Measurements from ENCODE around the gene STK32C.

Gene STK32C

GRCh38 chr10:132236161-132236560 is 71.6 kb downstream of the STK32C start:
- DNase-seq (ENCODE audit: extremely low read depth in 1 of 2, low read depth in 1 of 2), result no peak

DNA sequence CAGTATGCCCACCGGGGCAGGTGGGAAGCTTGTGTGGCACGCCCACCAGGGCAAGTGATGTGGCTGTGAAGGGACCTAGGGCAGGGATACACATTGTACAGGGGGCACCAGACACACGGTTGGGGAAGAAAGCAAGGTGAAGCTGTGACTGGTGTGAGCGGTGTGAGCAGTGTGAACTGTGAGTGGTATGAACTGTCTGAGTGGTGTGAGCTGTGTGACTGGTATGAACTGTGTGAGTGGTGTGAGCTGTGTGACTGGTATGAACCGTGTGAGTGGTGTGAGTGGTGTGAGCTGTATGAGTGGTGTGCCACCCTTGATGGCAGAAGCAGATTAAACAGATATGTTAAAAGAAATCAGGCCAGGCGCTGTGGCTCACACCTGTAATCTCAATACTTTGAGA is 72.9 kb downstream of the STK32C start:
- DNase-seq (ENCODE audit: extremely low read depth in 1 of 2, low read depth in 1 of 2), result no peak

DNA sequence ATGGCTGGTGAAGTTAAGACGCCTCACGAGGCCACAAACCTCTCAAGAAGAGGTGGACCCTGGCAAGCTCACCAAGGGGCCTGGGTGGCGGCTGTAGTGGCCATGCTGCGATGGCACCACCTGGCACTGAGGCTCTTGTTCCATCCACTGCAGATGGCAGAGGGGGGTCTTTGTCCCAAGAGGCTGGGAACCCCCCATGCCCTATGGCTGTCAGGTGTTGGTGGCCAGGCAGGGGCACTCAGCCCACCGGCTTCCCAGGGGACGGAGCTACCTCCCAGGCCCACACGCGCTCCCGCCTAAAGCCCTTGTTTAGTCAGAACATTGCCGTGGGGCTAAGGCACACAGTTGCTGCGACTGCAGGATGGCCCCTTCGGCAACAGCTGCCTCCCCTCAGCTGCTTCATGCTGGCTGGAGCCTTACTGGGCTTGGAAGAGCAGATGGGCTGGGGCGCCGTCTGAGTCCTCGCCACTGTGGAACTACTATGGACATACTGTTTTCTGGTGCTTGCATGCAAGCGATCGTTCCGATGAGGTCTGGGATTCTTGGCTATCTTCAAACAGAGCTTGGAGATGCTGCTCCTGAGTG is 74.2 kb downstream of the STK32C start:
- no peak for DNase-seq (ENCODE audit: extremely low read depth in 1 of 2, low read depth in 1 of 2)

GRCh38 chr10:132232981-132233380 is 74.8 kb downstream of the STK32C start:
- no peak for DNase-seq (ENCODE audit: extremely low read depth in 1 of 2, low read depth in 1 of 2)

GRCh38 chr10:132232023-132232951 is 75.5 kb downstream of the STK32C start:
- peak in 1 of 2 donors; percentile 14 for DNase-seq (ENCODE audit: extremely low read depth in 1 of 2, low read depth in 1 of 2)

- no peak for DNase-seq (ENCODE audit: extremely low read depth in 1 of 2, low read depth in 1 of 2)
Observed at GRCh38 chr10:132231656-132232022, 76.1 kb downstream of the STK32C start.

- DNase-seq (ENCODE audit: extremely low read depth in 1 of 2, low read depth in 1 of 2), result no peak
Observed at GRCh38 chr10:132230557-132231210, 77.1 kb downstream of the STK32C start.

DNA sequence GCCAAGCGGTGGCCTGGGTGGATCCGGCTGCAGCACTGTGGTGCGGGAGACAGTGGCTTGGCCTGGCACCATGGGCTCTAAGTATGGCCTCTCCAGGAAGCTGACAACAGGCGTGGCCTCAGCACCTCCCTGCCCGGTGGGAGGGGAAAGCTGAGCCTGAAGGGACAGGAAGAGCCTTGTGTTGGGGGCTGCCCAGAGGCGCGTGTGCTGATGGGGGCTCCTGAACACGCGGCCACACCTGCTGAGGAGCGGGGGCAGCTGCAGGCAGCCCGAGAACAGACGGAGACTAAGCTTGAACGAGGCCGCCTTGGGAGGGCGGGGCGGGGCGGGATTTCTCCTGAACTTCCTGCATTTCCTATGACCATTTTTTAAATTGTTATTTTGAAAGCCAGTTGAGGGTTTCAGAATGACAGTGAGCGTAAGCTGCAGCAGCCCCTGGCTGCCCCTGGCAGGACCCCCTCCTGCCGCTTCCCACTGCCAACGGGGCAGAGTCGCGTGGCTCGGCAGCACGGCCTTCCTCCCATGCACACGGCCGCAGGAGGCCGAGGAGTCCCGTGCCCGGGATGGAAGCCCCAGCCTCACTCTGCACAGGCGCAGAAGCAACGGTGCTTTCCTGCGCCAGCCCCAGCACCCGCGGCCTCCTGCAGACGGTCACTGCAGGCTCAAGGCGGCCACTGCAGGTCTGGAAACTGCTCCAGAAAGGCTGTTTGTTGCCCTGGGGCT is 77.8 kb downstream of the STK32C start:
- peak in 1 of 2 donors; percentile 34 for DNase-seq (ENCODE audit: extremely low read depth in 1 of 2, low read depth in 1 of 2)

DNA sequence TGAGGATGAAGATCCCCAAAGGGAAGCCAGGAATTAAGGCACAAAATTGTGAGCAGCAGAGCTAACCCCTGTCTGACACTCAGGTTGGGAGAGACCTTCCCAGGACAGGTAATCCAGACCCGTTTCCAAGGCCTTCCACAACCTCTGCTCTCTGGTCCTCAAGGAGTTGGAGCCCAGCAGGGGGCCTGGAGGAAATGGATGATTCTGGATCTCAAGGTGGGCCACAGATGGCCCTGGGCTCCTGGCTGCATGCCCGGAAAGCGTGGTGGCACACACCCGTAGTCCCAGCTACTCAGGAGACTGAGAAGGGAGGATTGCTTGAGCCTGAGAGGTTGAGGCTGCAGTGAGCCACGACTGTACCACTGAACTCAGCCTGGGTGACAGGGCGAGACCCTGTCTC is 78.7 kb downstream of the STK32C start:
- no peak for DNase-seq (ENCODE audit: extremely low read depth in 1 of 2, low read depth in 1 of 2)

DNA sequence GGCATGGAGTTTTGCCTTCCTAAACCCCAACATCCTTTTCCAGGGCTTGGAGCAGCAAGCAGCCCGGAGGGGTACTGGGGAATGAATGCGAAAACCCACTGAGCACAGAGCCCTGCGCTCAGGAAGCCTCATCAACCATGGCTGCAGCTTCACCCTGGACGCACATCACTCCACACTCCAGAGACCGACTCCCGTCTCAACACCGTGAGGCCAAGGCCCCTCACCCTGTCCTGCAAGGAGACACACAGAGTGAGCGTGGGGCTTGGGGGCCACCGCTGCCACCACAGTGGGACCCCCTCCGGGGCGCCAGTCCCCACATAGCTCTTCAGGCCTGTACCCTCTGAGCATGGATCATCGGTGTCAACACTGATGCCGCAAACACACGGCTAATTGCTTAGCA is 79.1 kb downstream of the STK32C start:
- no peak for DNase-seq (ENCODE audit: extremely low read depth in 1 of 2, low read depth in 1 of 2)

DNA sequence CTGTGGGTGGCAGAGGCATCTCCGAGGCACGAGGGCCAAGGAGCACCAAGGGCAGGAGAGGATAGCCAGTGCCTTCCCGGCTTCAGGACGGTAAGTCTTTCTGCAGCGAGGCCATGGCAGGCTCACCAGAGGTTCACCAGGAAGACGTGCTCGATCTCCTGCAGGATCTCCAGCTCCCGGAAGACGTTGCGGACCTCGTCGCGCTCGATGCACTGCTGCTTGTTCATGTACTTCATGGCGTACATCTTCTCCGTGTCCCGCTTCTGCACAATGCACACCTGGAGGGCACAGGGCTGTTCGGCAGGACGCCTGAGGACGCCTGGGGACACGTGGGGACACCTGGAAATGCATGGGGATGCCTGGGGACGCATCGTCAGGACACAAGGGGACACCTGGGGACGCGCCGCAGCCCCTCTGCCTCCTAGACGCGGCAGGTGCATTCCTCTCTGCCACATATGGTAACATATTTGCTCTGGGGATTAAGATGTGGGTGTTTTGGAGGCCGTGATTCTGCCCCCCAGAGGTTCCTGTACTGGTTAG is 79.8 kb downstream of the STK32C start:
- no peak for DNase-seq (ENCODE audit: extremely low read depth in 1 of 2, low read depth in 1 of 2)

DNA sequence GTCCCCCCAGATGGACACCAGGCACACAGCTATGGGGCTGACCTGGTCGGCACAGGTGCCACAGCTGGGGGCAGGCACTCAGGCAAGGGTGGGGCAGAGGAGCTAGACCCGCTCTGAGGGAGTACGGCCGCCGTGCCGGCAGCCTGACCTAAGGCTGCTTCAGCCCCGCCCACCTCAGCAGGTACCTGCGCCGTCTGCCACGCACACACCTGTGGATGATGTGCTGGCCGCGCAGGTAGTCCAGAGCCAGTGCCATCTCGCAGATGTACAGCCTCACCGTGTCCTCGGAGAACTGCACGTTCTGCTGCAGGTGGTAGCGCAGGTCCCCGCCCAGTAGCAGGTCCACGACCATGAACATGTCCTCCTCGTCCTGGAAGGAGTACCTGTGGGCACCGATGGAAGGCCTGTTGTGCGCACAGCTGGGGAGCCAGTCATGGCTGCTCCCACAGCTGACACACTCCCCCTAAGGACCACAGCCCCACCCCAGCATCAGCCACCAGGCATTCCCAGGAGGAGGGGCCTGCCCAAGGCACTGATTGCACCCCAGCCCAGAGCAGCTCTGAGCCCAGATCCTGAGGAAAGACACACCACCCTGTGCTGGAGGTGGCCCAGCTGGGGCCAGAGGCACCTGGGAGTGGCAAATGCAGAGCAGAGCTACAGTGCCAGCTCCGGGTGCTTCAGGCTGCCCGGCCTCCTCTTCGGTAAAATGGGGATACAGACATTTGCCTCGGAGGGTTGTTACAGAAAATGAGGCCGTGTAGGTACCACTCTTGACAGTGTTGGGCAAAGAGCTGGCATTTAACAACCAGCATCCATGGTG is 81.0 kb downstream of the STK32C start:
- DNase-seq (ENCODE audit: extremely low read depth in 1 of 2, low read depth in 1 of 2), result no peak

DNA sequence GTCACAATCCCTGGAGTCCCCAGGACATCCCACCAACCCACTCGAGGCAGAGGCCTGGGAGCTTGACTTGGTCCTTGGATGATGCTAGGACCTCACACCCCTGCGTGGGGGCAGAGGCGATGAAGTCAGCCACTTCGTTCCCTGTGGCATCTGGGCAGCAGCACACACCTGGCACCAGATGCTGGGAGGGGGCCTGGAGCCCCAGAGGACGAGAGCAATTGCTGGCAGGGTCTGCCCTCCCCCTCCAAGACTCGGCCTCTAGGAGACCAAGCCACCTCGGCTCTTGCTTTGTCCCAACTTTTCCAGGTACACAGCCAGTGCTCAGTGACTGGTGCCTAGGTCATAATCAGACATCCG is 81.9 kb downstream of the STK32C start:
- no peak for DNase-seq (ENCODE audit: extremely low read depth in 1 of 2, low read depth in 1 of 2)

DNA sequence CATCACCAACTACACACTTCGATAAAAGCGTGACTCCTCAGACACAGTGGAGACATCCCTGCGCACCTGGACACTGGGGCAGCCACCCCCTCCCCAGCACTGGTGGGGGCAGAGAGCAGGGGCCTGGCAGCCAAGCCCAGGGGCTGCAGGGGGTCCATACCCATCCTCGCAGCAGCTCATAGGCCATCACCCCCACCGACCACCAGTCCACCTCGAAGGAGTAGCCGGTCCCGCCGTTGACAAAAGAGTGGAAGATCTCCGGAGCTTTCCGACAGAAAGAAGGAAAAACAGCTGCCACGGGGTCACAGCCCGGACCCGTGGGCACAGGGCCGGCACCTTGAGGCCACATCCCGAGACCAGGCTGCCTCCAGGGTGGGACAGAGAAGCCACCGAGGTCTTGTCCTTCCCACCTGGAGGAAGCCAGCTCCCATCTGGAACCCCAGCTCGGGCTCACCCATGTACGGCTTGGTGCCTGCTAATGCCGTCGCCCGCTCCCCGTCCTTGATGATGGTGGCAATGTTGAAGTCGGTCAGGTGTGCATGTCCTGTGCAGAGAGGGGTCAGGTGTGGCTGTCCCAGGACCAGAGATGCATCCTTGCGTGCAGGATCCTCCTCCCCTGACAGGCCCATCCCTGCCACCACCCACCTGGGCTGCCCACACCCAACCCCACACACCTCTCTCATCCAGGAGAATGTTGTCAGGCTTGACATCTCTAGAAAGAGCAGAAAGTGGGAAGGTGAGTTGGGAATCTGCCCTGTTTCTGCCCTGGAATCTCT is 82.5 kb downstream of the STK32C start:
- DNase-seq (ENCODE audit: extremely low read depth in 1 of 2, low read depth in 1 of 2), result no peak

GRCh38 chr10:132224343-132225072 is 83.2 kb downstream of the STK32C start:
- DNase-seq (ENCODE audit: extremely low read depth in 1 of 2, low read depth in 1 of 2), result no peak

GRCh38 chr10:132223611-132224342 is 84.0 kb downstream of the STK32C start:
- no peak for DNase-seq (ENCODE audit: extremely low read depth in 1 of 2, low read depth in 1 of 2)

- DNase-seq (ENCODE audit: extremely low read depth in 1 of 2, low read depth in 1 of 2), result peak; percentile 30 to 51
Observed at GRCh38 chr10:132223156-132223590, 84.6 kb downstream of the STK32C start.

DNA sequence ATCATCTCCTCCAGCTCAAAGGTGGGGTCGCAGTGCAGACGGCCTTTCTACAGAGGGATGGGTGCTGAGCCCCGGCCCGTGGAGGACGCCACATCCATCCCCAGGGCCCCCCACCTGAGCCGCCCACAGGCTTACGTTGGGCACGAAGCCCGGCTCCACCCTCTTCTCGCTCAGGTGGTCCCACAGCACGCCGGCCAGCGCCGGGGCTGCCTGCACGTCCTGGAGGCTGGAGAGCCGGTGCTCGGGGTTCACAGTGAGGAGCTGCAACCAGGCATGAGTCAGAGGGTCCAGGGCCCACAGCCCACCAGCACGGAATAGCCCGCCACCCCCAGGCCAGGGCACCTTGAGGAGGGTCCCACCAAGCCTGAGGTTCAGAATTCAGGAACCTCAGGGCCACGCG is 85.0 kb downstream of the STK32C start:
- DNase-seq (ENCODE audit: extremely low read depth in 1 of 2, low read depth in 1 of 2), result no peak

Data from stimulated activated CD8-positive, alpha-beta memory T cell treated with anti-CD3 and anti-CD28 coated beads, Interleukin-7, amount 100 ng/mL, for 48 hours (primary cell).